ENCODE measurements around the gene GNG3. TPM values are rescaled to one million over a fixed set of nuclear protein-coding genes. Genes with fewer than 3 reads are reported as not detected.

The GNG3 gene
- total and polyA plus RNA-seq, 2 experiments from 2014 or later, result 2.1 to 7.2 TPM

DNA sequence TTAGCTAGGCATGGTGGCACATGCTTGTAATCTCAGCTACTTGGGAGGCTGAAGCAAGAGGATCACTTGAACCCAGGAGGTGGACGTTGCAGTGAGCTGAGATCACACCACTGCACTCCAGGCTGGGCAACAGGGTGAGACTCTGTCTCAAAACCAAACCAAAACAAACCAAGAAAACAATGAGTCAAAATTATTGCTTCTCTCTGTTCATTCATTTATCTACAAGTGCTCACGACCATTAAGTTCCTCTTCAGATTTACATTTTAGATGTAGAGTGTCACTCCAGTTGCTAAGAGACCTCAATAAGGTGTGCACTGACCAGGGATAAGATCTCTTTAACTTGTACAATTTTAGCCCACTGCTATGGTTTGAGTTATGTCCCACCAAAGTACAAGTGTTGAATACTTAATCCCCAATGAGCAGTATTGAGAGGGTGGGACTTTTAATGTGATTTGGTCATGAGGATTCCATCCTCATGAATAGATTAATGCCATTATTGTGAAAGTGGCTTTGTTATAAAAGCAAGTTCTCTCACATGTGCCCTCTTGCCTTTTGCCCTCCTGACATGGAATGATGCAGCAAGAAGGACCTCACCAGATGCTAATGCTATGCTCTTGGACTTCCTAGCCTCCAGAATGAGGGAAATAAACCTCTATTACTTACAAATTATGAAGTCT lies 12.0 kb downstream of the GNG3 start:
- peaks cover 63% of the 10 kb centered on the region for H3F3A ChIP-seq (replicated peaks; ENCODE audit: low read depth)
- H3K79me2 ChIP-seq (replicated peaks; ENCODE audit: insufficient read depth), result peaks cover 57% of the 10 kb centered on the region
- H3K4me3 Mint-ChIP-seq, result no peak overlapping the region; the same call in 2 of the 3 replicates
- no peak overlapping the region for H2AFZ ChIP-seq
- H3K27ac ChIP-seq (ENCODE audit: low read depth), result no peak overlapping the region
- H3K4me2 ChIP-seq, result no peak overlapping the region
- peaks cover 2% of the 10 kb centered on the region for H3K27me3 Mint-ChIP-seq (ENCODE audit: insufficient read depth, low read depth, poor library complexity)
- no peaks in the 10 kb centered on the region for H3K27me3 ChIP-seq (ENCODE audit: insufficient read depth)
- no peak for ATAC-seq
- no peaks in the 10 kb centered on the region for H3K9me3 Mint-ChIP-seq
- H3K4me3 ChIP-seq, result no peak overlapping the region
- H3K36me3 ChIP-seq (ENCODE audit: insufficient read depth), result peaks cover 91% of the 10 kb centered on the region
- DNase-seq (ENCODE audit: low spot score), result no peak
- no peak overlapping the region for H3K27ac Mint-ChIP-seq
- peaks cover 98% of the 10 kb centered on the region for H3K36me3 Mint-ChIP-seq (ENCODE audit: low read depth)
- peaks cover 42% of the 10 kb centered on the region for H4K20me1 ChIP-seq (replicated peaks; ENCODE audit: insufficient read depth)
- TF ChIP-seq, protein P1, sequence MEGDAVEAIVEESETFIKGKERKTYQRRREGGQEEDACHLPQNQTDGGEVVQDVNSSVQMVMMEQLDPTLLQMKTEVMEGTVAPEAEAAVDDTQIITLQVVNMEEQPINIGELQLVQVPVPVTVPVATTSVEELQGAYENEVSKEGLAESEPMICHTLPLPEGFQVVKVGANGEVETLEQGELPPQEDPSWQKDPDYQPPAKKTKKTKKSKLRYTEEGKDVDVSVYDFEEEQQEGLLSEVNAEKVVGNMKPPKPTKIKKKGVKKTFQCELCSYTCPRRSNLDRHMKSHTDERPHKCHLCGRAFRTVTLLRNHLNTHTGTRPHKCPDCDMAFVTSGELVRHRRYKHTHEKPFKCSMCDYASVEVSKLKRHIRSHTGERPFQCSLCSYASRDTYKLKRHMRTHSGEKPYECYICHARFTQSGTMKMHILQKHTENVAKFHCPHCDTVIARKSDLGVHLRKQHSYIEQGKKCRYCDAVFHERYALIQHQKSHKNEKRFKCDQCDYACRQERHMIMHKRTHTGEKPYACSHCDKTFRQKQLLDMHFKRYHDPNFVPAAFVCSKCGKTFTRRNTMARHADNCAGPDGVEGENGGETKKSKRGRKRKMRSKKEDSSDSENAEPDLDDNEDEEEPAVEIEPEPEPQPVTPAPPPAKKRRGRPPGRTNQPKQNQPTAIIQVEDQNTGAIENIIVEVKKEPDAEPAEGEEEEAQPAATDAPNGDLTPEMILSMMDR (conservative IDR thresholded peaks at IDR 0.05; ENCODE audit: low read depth in 2 of 2), result no peak
- TF ChIP-seq, protein P2, sequence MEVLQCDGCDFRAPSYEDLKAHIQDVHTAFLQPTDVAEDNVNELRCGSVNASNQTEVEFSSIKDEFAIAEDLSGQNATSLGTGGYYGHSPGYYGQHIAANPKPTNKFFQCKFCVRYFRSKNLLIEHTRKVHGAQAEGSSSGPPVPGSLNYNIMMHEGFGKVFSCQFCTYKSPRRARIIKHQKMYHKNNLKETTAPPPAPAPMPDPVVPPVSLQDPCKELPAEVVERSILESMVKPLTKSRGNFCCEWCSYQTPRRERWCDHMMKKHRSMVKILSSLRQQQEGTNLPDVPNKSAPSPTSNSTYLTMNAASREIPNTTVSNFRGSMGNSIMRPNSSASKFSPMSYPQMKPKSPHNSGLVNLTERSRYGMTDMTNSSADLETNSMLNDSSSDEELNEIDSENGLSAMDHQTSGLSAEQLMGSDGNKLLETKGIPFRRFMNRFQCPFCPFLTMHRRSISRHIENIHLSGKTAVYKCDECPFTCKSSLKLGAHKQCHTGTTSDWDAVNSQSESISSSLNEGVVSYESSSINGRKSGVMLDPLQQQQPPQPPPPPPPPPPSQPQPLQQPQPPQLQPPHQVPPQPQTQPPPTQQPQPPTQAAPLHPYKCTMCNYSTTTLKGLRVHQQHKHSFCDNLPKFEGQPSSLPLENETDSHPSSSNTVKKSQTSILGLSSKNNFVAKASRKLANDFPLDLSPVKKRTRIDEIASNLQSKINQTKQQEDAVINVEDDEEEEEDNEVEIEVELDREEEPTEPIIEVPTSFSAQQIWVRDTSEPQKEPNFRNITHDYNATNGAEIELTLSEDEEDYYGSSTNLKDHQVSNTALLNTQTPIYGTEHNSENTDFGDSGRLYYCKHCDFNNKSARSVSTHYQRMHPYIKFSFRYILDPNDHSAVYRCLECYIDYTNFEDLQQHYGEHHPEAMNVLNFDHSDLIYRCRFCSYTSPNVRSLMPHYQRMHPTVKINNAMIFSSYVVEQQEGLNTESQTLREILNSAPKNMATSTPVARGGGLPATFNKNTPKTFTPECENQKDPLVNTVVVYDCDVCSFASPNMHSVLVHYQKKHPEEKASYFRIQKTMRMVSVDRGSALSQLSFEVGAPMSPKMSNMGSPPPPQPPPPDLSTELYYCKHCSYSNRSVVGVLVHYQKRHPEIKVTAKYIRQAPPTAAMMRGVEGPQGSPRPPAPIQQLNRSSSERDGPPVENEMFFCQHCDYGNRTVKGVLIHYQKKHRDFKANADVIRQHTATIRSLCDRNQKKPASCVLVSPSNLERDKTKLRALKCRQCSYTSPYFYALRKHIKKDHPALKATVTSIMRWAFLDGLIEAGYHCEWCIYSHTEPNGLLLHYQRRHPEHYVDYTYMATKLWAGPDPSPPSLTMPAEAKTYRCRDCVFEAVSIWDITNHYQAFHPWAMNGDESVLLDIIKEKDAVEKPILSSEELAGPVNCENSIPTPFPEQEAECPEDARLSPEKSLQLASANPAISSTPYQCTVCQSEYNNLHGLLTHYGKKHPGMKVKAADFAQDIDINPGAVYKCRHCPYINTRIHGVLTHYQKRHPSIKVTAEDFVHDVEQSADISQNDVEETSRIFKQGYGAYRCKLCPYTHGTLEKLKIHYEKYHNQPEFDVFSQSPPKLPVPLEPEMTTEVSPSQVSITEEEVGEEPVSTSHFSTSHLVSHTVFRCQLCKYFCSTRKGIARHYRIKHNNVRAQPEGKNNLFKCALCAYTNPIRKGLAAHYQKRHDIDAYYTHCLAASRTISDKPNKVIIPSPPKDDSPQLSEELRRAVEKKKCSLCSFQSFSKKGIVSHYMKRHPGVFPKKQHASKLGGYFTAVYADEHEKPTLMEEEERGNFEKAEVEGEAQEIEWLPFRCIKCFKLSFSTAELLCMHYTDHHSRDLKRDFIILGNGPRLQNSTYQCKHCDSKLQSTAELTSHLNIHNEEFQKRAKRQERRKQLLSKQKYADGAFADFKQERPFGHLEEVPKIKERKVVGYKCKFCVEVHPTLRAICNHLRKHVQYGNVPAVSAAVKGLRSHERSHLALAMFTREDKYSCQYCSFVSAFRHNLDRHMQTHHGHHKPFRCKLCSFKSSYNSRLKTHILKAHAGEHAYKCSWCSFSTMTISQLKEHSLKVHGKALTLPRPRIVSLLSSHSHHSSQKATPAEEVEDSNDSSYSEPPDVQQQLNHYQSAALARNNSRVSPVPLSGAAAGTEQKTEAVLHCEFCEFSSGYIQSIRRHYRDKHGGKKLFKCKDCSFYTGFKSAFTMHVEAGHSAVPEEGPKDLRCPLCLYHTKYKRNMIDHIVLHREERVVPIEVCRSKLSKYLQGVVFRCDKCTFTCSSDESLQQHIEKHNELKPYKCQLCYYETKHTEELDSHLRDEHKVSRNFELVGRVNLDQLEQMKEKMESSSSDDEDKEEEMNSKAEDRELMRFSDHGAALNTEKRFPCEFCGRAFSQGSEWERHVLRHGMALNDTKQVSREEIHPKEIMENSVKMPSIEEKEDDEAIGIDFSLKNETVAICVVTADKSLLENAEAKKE (CRISPR knock-in tag; IDR thresholded peaks at IDR 0.05), result no peak
- no peak for TF ChIP-seq NANOG (IDR thresholded peaks at IDR 0.05; ENCODE audit: borderline replicate concordance)
- no peak for TF ChIP-seq CREB1 (CRISPR knock-in tag; IDR thresholded peaks at IDR 0.05; ENCODE audit: low read depth)
- H3K4me1 ChIP-seq (ENCODE audit: insufficient read depth), result peaks cover 1% of the 10 kb centered on the region
- no peaks in the 10 kb centered on the region for H3K9me2 ChIP-seq (ENCODE audit: insufficient read depth)
- H3K4me1 Mint-ChIP-seq, result peaks cover 35% of the 10 kb centered on the region

Measured in GM23338 (cell line).